Measurements from ENCODE around the gene TAF1C.

DNA sequence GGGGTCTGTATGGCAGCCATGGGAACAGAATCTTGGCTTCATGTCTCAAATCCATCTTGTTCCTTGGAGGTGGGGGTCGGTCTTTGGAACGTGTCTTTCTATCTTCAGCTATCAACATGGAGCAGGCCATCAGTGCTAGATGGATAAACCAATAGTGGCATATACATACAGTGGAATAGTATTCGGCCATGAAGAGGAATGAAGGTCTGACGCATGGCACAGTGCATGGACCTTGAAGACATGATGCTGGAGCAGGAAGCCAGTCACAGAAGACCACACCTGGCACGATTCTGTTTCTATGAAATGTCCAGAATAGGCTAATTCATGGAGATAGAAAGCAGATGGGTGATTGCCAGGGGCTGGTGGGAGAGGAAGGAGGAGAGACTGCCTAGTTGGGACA is 45.2 kb upstream of the TAF1C start:
- TF ChIP-seq, protein P1, sequence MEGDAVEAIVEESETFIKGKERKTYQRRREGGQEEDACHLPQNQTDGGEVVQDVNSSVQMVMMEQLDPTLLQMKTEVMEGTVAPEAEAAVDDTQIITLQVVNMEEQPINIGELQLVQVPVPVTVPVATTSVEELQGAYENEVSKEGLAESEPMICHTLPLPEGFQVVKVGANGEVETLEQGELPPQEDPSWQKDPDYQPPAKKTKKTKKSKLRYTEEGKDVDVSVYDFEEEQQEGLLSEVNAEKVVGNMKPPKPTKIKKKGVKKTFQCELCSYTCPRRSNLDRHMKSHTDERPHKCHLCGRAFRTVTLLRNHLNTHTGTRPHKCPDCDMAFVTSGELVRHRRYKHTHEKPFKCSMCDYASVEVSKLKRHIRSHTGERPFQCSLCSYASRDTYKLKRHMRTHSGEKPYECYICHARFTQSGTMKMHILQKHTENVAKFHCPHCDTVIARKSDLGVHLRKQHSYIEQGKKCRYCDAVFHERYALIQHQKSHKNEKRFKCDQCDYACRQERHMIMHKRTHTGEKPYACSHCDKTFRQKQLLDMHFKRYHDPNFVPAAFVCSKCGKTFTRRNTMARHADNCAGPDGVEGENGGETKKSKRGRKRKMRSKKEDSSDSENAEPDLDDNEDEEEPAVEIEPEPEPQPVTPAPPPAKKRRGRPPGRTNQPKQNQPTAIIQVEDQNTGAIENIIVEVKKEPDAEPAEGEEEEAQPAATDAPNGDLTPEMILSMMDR (IDR thresholded peaks at IDR 0.05): no peak
- TF ChIP-seq POLR2A (IDR thresholded peaks at IDR 0.05) (no peak), POLR2AphosphoS5 (IDR thresholded peaks at IDR 0.05) (no peak)
